GM18498 (cell line): ENCODE data around the gene LYRM2.

Experiments used
- ATAC-seq: cut with Tn5 transposase; IDR thresholded peaks from one replicate; pipeline ENCODE4 v1.9.1; 2021; ENCODE audit warnings: mild to moderate bottlenecking, moderate library complexity; ENCODE audit not compliant: unreplicated experiment

The LYRM2 gene, protein sequence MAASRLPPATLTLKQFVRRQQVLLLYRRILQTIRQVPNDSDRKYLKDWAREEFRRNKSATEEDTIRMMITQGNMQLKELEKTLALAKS

GRCh38 chr6:89638320-89639195, at the start of gene LYRM2:
TSS of gene LYRM2 (minus strand) at chr6:89638747. CDS start at chr6:89638716, 31 bp downstream.
- ATAC-seq: peak; percentile 97

- no peak for ATAC-seq
Measured at GRCh38 chr6:89688328-89688727, 49.8 kb upstream of the LYRM2 start.

DNA sequence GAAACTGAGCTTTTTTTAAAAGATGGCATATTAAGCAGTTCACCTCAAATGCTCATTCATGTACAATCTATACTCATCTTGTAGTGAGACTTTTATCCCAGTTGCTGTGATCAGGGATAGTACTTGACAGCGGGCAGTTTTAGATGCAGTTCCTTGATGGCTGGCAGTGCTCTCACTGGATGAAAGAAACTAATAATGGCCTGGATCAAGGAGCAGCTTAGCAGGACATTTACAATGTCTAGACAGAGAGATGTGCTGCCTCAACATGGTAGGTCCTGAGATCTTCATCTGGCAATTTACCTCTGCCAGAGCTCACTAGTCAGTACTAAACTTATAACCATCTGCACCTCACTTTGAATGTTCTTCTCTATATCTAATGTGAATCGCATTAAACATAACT, 46.8 kb upstream of the LYRM2 start:
- ATAC-seq: no peak

- ATAC-seq: no peak
Measured at GRCh38 chr6:89682991-89683390, 44.4 kb upstream of the LYRM2 start.

DNA sequence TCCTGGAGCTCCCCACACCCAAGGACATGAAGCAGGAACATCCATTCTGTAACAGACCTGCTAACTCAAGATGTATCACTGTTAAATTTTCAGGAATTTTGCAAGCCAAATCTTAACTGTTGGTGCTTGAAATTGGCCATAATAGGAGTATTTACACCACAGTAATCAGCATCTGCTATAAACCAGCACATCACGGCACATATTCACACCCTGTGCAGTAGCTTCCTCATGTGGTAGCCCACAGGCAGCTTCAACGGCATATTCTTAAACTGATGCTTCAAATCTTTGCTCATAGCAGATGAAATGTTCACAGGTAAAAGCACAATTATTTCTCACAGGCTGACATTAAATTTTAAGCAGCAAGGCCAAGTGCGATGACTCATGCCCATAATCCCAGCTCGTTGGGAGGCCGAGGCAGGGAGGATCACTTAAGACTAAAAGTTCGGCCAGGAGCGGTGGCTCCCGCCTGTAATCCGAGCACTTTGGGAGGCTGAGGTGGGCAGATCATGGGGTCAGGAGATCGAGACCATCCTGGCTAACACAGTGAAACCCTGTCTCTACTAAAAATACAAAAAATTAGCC, 43.5 kb upstream of the LYRM2 start:
- ATAC-seq: no peak

GRCh38 chr6:89680551-89680950, 42.0 kb upstream of the LYRM2 start:
- ATAC-seq: no peak

GRCh38 chr6:89680150-89680549, 41.6 kb upstream of the LYRM2 start:
- ATAC-seq: no peak

DNA sequence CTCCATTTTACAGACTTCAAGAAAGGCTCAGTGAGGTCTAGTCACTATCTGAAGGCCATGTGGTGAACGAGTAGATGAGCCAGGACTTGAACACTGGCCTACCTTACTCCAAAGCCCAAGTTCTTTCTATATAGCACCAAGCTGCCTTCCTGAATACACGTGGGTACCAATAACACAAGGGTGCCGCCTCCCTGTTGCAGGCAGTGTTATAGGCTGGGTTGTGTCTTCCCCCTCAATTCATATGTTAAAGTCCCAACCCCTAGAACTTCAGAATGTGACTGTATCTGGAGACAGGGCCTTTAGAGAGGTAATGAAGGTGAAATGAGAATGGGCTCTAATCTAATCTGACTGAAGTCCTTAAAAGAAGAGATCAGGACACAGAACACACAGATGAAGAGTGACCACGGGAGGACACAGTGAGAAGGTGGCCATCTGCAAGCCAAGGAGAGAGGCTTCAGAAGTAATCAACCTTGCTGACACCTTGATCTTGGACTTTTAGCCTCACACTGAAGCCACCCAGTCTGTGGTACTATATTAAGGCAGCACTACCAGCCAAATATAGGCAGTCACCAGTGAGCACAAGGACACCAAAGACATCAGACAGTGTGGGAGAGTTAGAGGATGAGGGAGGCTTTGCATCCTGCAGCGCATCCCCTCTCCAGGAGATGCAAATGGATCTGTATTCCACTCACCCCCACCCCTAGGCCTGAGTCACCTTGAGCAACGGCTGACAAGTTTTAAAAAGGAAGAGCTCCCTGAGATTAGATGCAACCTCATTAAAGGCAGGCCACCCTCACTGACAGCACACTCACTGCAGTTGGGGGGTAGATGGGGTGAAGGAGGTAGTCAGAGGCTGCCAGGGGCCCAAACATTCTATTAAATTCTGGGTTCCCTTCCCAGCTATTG, 40.9 kb upstream of the LYRM2 start:
- no peak for ATAC-seq

DNA sequence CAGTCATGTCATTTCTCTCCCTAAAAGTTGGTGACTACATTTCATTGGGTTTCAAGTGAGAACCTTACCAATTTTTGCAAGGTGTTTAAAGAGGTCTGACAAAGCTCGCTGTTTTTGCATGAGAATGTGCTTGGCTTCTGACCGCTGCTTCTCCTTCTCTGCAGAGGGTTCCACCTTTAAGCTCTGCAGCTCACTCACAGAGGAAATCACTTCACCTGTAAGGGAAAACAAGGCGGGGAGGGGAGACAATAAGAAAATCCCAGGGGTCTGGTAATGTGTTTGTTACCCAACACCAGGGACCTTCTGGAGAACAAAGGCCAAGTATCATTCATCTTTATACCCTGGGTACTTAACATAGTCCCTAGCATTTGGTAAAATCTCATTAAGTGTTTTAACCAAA, 40.0 kb upstream of the LYRM2 start:
- no peak for ATAC-seq

GRCh38 chr6:89675949-89676748, 37.6 kb upstream of the LYRM2 start:
- ATAC-seq: no peak

GRCh38 chr6:89670935-89671565, 32.5 kb upstream of the LYRM2 start:
- no peak for ATAC-seq

- no peak for ATAC-seq
Measured at GRCh38 chr6:89669002-89669401, 30.5 kb upstream of the LYRM2 start.

DNA sequence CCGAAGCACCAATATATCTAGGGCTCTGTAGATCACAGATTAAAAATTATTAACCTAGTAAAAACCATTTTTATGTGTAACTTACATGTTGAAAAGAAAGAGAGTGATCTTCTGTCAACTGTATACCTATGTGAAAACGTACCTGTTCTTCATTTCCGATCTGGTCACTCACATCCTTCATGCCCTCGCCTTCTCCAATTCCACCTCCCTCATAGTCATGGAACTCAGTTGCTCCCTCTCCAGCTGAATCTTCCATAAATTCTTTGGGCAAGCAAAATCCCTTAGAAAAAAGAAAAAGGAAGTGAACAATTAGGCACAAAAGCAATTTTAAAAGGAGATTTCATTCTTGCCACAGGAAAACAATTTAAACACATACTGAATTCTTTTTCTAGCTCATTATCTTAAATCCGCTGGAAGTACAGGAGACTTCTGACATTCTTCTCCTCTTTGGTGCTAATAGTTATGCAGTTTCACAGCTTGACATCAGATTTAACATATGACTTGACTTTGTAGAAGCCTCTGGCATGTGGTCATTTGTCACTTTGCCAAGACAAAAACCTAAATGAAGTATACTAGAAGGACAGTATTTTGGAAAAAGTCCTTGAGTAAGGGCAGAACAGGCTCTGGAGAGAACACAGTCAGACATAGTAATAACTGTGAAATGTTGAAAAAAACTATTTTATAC, 29.5 kb upstream of the LYRM2 start:
- ATAC-seq: no peak

- ATAC-seq: no peak
Measured at GRCh38 chr6:89662659-89663223, 24.2 kb upstream of the LYRM2 start.

GRCh38 chr6:89661559-89661958, 23.0 kb upstream of the LYRM2 start:
- ATAC-seq: no peak

GRCh38 chr6:89660981-89661380, 22.4 kb upstream of the LYRM2 start:
- ATAC-seq: no peak

- ATAC-seq: no peak
Measured at GRCh38 chr6:89657445-89658158, 19.1 kb upstream of the LYRM2 start.

DNA sequence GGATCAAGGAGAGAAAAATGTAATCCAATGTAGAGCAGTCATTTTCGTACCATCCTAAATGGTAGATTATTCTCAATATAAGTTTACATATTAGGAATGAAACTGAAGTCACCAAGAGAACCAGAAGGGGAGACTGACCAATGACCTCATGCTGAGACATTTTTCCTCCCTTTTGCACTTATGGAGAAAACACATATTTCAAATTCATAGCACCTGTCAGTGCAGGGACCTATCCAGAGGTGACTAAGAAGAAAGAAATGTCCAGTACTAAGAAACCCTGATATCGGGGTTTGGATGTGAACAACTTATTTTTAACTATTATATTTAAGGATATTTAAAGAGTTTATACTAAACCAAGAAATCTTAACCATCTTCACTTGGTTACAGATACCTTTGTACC, 16.6 kb upstream of the LYRM2 start:
- no peak for ATAC-seq
